Psoas muscle (tissue), 8 donors: Measurements from ENCODE around the gene KIAA0825. TPM values are rescaled to one million over a fixed set of nuclear protein-coding genes. Genes with fewer than 3 reads are reported as not detected.

Source experiments
- ATAC-seq, 4 donors: fragments of 200-7000 bp; cut with Tn5 transposase; one replicate each; pipeline ENCODE4 v1.9.1; 2020; ENCODE audit warnings: moderate library complexity in 3 of 4, mild to moderate bottlenecking in 2 of 4
- DNase-seq, 2 donors: peaks; one replicate each; pipeline ENCODE4 v3.0.0-alpha.2; 2020
- H3K27ac ChIP-seq: fragments of 200-600 bp; one replicate; pipeline ENCODE4 v1.8.0; 2022
- H3K27me3 ChIP-seq, 3 donors: fragments of 200-600 bp in 1 of 3; one replicate each; pipeline versions ENCODE4 v1.6.1 to v1.8.0; 2013 to 2022; ENCODE audit warnings: low read length in 2 of 3, mild to moderate bottlenecking in 2 of 3, moderate library complexity in 1 of 3; ENCODE audit not compliant: insufficient read depth in 3 of 3
- H3K36me3 ChIP-seq, 2 donors: fragments of 200-600 bp in 1 of 2; one replicate each; pipeline versions ENCODE4 v1.6.1 to v1.8.0; 2013 to 2022; ENCODE audit warnings: low read depth in 1 of 2, mild to moderate bottlenecking in 1 of 2, moderate library complexity in 1 of 2; ENCODE audit not compliant: insufficient read depth in 1 of 2
- H3K4me1 ChIP-seq: fragments of 200-600 bp; one replicate; pipeline ENCODE4 v1.8.0; 2022
- H3K4me3 ChIP-seq: fragments of 200-600 bp; one replicate; pipeline ENCODE4 v1.8.0; 2022; ENCODE audit warnings: mild to moderate bottlenecking
- H3K9me3 ChIP-seq: fragments of 200-600 bp; one replicate; pipeline ENCODE4 v1.8.0; 2022
- CTCF ChIP-seq: fragments of 200-600 bp; IDR thresholded peaks from one replicate; pipeline ENCODE4 v1.8.0; 2022; ENCODE audit warnings: antibody characterized with exemption
- WGBS, 3 donors: extraction: QIAGEN DNeasy Blood & Tissue Kit; methylation state at CpG; one replicate each; pipeline versions ENCODE4 v1.1.6 to v1.1.7; 2013; 5-methylcytosine and 5-hydroxymethylcytosine counted together
- intact Hi-C, 2 donors: fragments of 100-400 bp; cut with DNase I; formaldehyde crosslinking; loops; one replicate each; pipeline versions ENCODE4 v1.11.0 to v1.14.2; 2022
- polyA plus RNA-seq, 3 donors: library from polyadenylated mRNA; stranded (reverse); fragments of 200-250 nt; gene quantifications; one replicate each; pipeline ENCODE4 v1.2.3, GENCODE V29; 2013
- total RNA-seq, 4 donors: library from RNA; stranded (reverse); fragmentation: NEBNext Ultra II Directional in 2 of 4; extraction: Animal tissue kit (Norgen Biotek cat#: 25700) in 2 of 4; gene quantifications; one replicate each; pipeline versions ENCODE4 v1.2.1 to v1.2.4, GENCODE V29; 2021 to 2023
- donor health status: healthy with polysubstance abuse.
- donor health status: DM: no; HTN: no; CAD: no; lungs with moderate emphysema.
- donor health status: Bipolar disorder and iron deficiency.
- donor health status: healthy.
- donor health status: DM: yes; HTN: yes; CAD: no.
- donor health status: DM: no; HTN: no; CAD: no.
- donor health status: DM: no; HTN: no; CAD: no.
- donor health status: DM: yes; HTN: yes; CAD: no.

KIAA0825 gene
- total and polyA plus RNA-seq, 7 donors = 0.41 to 1.5 (median 1.1) TPM

GRCh38 chr5:94168151-94168550, 450.3 kb downstream of the KIAA0825 start:
- ATAC-seq (no peak), DNase-seq (no peak)
- no peaks in the 10 kb centered on the region for H3K9me3 ChIP-seq
- H3K4me1 ChIP-seq = no peaks in the 10 kb centered on the region
- H3K36me3 ChIP-seq = no peaks in the 10 kb centered on the region
- WGBS, 3 donors = 83 to 88% (median 86%) methylated on average over 2 of the region's 2 CpGs
- intact Hi-C loops = no loop called here
- no peak for TF ChIP-seq CTCF
- no peak overlapping the region for H3K4me3 ChIP-seq
- no peak overlapping the region for H3K27ac ChIP-seq
- H3K27me3 ChIP-seq = no peaks in the 10 kb centered on the region

GRCh38 chr5:94161801-94162200, 456.6 kb downstream of the KIAA0825 start:
- H3K4me3 ChIP-seq = no peak overlapping the region
- H3K27me3 ChIP-seq = no peaks in the 10 kb centered on the region
- DNase-seq = no peak
- no peaks in the 10 kb centered on the region for H3K9me3 ChIP-seq
- intact Hi-C loops = no loop called here
- H3K4me1 ChIP-seq = no peaks in the 10 kb centered on the region
- no peak overlapping the region for H3K27ac ChIP-seq
- WGBS, 3 donors = 78 to 89% (median 84%) methylated on average over 1 of the region's 1 CpG
- no peak for ATAC-seq
- no peak for TF ChIP-seq CTCF
- no peaks in the 10 kb centered on the region for H3K36me3 ChIP-seq

GRCh38 chr5:94159144-94159543, 459.3 kb downstream of the KIAA0825 start:
- no peaks in the 10 kb centered on the region for H3K4me1 ChIP-seq
- 73 to 84% (median 82%) methylated on average over 4 of the region's 4 CpGs for WGBS, 3 donors
- no peak for TF ChIP-seq CTCF
- no peak for DNase-seq
- H3K27me3 ChIP-seq = no peaks in the 10 kb centered on the region
- H3K9me3 ChIP-seq = no peaks in the 10 kb centered on the region
- H3K27ac ChIP-seq = no peak overlapping the region
- H3K36me3 ChIP-seq = no peaks in the 10 kb centered on the region
- no peak overlapping the region for H3K4me3 ChIP-seq
- ATAC-seq = no peak
- intact Hi-C loops = no loop called here

- WGBS, 3 donors = 66 to 71% (median 67%) methylated on average over 4 of the region's 4 CpGs
- ATAC-seq (no peak), DNase-seq (no peak)
- intact Hi-C loops = no loop called here
- Histone ChIP-seq H3K27me3 (no peaks in the 10 kb centered on the region), H3K4me3 (no peak overlapping the region), H3K36me3 (no peaks in the 10 kb centered on the region), H3K27ac (no peak overlapping the region), H3K4me1 (no peaks in the 10 kb centered on the region), H3K9me3 (no peaks in the 10 kb centered on the region)
- TF ChIP-seq CTCF = no peak
Observed at GRCh38 chr5:94157704-94158539, 460.5 kb downstream of the KIAA0825 start.

GRCh38 chr5:94154672-94155071, 463.7 kb downstream of the KIAA0825 start:
- Histone ChIP-seq H3K4me3 (no peak overlapping the region), H3K27me3 (no peaks in the 10 kb centered on the region), H3K4me1 (no peaks in the 10 kb centered on the region), H3K9me3 (no peaks in the 10 kb centered on the region), H3K36me3 (no peaks in the 10 kb centered on the region), H3K27ac (no peak overlapping the region)
- intact Hi-C loops = no loop called here
- no peak for TF ChIP-seq CTCF
- DNase-seq (no peak), ATAC-seq (no peak)
- 91 to 94% (median 92%) methylated on average over 2 of the region's 2 CpGs for WGBS, 3 donors
